ACHN (cell line): ENCODE measurements around the gene ALK.

ENCODE experiments used
- DNase-seq: peaks from one replicate; pipeline ENCODE4 v3.0.0-alpha.2; 2015
- in situ Hi-C: cut with HindIII; loops from 2 replicates; pipeline ENCODE4 v1.10.0; 2017; ENCODE audit warnings: low sequenced_read_pairs, low pct_ligation_motif_present, low pct_unique_long_range_greater_than_20kb

The ALK gene

DNA sequence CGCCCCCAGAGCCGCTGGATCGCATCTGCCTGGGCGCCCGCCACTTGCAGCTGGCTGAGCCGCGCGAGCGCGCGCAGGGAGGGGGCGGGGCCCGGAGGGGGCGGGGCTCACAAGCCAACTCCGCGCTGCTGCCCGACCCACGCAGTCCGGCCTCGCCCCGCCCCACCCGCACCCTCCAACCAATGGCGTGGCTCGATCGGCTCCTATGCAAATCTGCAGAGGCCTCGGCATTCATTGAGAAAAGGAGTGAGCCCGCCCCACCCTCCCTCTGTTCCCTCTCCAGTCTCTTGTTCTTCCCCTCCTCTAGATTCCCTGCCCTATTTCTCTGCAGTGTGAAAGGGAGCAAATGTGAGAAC is at the start of gene ALK:
TSS of gene ALK (minus strand) at position 27 of the 356 bp plus-strand sequence. CDS start 927 bp downstream, outside the sequence.
- in situ Hi-C loops: no loop called here
- peak; percentile 93 for DNase-seq

DNA sequence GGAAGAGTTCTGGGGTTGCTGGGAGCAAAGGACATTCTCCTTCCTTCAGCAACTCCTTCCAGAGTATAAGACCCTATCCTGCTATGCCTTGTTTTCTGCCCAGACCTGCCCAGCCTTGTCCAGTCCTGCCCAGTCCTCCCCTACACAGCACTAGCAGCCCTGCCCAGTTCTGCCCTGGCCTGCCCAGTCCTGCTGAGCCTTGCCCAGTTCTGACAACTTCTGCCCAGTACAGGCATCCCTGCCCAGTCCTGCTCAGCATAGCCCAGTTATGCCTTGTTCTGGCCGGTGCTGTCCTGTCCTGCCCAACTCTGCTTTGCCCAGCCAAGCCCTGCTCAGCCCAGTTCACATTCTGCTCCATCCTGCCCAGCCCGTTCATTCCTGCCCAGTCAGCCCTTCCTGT is 44.9 kb upstream of the ALK start:
- DNase-seq: no peak
- in situ Hi-C loops: no loop called here

DNA sequence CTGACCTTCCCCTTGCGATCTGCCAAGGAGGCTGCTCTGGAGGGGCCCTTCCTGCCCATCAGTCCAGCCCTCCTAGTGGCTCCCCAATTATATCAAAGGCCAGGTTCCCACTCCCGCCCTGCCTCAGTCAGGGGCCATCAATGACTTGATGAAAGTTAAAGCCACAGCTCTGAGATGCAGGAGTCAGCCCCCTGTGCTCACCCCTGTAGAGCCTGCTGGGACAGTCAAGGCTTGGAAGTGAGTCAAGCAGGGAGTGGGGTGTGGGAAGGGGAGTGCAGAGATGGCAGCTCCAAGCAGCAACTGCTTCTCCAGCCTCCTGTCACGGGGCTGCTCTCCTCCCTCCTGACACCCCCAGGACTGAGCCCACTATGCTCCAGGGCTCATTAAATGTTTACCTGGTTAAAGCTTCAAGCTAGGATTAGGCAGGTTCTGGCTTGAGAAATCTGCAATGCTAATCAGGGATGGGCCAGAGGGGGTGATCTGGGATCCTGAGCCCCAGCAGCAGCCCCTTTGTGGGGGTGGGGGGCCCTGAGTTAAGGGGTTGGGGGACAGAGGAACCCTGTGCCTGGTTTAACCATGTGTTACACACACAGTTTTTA is 42.7 kb upstream of the ALK start:
- in situ Hi-C loops: no loop called here
- DNase-seq: no peak

DNA sequence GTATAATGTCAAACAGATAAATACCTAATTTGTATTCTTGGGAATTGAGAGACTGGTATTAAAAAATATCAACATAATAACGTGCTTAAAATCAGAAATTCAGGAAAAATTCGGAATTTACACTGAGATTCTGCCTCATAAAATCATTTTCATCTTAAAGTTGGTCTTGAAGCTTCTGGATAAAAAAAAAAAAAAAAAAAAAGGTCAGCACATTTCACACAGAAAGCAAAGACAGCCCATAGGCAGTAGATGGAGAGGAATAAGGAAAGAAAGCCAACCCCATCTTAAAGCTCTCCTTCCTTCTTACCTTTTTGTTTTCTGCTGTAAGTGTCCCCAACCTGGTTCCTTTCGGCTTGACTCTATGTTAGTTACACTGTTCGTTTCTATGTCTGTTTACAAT is 41.5 kb upstream of the ALK start:
- no peak for DNase-seq
- in situ Hi-C loops: no loop called here

DNA sequence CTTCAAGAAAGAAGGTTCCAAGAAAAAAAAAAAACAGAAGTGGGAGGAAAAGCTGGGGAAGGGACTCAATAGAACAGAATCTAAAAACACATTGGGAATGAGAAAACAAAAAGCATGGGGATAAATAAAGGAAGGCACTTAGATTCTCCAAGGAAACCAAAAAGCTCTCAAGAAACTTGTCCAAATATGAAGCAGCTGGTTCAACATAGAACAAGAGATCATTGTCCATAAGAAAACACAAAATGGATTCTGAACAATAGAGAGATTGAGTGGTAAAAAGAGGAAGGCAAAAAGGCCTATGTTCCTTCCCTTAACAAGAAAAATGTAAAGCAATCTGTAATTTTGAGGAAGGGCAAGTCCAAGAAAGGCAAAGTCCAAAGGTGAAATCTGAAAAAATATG is 32.9 kb upstream of the ALK start:
- in situ Hi-C loops: no loop called here
- DNase-seq: no peak

DNA sequence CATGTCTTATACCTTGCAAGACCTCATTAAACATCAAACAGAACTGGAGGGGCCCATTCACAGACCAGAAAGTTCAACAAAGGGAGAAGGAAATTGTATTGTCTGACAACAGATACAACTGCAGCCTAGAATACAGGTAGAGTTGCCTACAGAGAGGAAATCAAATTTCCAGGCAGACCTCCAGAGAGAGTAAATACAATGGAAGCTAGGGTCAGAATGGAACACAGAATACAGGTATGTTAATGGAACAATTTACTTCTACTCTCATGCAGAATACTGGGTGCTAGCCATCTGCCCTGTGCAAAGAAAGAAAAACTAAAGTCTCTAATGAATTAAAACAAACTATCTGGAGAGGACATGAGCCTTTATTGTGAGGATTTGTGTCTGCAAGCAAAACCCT is 31.6 kb upstream of the ALK start:
- in situ Hi-C loops: no loop called here
- no peak for DNase-seq

DNA sequence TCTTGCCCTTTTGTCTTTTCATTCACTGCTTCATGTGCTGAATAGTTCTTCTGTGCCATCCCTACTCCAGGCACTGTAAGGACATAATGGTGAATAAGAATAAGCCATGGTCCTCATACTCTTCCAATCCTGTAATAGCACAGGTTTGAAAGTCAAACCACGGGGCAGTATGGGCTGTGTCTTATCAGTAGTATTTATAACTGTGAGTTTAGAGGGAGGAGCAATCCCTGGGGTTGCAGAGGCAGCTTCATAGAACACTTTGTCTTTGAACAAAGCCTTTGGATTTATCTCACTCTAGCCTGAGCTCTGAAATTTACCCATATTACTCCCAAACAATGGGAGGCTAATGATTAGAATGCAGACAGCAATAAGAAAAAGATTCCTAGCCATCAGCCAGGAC is 30.2 kb upstream of the ALK start:
- in situ Hi-C loops: no loop called here
- DNase-seq: no peak

DNA sequence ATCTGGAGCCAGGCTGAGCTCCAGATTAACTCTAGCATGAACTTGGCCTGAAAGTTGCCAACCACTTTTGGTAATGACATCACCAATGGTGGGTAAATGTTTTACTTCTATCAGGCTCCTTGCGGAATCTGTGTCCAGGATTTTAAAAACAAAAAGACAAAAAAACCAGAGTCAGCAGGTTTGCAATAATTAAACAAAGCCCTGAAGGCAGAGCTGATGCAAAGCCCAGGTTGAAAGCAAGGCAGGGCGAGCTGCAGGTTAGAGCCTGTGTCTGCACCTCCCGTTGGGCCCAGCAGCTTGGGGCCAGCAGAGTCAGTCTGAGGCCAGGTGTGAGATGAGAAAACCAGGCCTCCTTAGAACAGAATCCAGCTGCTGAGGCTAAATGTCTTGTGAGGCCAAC is 29.1 kb upstream of the ALK start:
- no peak for DNase-seq
- in situ Hi-C loops: no loop called here

DNA sequence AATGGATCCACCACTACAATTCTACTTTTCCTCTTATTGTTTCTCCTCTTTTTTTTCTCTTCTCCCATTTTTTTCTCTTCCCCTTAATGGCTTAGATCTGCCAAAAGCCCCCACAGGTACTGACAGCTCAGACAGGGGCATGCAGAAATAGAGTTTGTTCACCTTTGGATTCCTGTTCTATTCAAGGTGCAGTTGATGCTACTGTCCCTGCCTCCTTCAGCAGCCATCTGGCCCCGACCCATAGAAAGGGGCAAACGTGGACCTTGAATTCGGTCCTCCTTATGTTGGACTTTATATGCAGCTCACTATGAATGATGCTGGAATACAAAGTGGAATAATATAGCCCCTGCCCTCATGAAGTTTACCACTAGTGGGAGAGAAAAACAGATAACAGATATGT is 27.7 kb upstream of the ALK start:
- in situ Hi-C loops: no loop called here
- DNase-seq: no peak

DNA sequence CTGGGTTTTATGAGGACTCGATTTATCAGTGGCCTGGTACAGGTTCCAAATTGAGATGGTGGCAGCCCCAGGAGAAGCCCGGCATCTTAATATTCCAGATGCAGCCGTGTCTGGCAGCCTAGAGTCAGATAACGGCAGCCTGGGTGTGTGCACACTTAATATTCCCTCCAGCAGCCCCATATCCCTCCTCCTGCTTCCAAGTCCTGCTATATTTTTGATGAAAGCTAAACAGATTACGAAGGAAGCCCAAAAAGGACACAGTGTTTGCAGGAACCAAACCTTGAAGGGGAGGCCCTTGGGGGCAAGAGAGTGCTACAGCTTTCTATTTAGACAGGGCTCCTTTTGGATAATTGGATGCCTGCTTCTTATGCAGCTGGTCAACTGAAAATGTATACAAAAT is 25.1 kb upstream of the ALK start:
- in situ Hi-C loops: no loop called here
- DNase-seq: no peak

DNA sequence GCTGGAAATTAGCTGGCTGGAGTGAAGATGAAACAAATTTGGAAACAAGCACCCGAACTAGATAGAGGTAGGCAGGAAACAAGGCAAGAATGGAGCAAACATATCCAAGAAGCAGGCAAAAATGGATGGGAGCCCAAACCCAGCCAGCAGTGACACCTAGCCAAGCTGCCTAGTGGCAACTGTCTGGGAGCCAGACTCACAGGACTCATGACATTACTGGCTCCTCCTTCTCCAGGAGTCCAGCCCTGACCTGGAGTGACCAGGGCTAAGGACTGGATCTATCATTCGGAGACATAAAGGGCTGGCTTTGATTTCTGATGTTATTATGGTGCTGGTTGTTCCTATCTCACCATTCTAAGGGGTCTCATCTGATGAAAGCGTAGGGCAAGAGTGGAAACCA is 21.3 kb upstream of the ALK start:
- in situ Hi-C loops: no loop called here
- no peak for DNase-seq

DNA sequence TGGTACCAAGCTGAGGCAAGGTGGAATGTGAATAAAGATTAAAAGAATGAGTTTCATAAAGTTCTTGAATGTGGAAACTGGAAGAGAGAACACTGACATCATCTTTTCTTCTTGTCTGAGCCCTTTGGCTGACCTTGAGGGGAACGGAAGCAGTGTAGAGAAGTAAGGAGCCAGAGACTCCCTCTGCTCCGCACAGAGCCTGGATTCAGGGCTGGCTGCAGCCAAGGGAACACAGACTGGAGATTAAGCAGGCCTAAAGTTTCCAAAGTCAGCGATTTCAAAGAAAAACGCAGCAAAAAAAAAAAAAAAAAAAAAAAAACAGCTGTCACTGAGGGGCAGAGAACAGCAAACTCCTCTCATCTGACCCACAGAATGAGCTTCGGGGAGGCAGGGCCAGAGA is 19.3 kb upstream of the ALK start:
- in situ Hi-C loops: no loop called here
- no peak for DNase-seq

DNA sequence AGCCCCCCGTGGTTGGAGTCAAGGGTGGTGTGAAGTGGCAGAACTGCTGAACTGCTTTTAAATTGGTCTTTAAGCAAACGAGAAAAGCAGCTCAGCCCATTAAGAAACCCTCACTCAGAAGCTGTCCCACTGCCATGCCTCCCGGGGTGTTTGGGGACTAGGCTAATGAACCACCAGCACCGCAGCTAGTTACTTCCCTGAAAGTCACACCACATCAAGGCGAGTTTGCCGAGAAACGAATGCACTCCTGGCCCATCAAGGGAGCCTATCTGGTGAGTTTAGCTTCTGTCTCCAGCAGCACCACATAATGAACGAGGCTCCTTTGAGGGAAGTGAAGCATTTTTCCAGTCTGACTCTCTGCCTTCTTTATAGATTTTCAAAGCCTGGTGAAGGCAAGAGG is 14.6 kb upstream of the ALK start:
- in situ Hi-C loops: no loop called here
- DNase-seq: no peak

DNA sequence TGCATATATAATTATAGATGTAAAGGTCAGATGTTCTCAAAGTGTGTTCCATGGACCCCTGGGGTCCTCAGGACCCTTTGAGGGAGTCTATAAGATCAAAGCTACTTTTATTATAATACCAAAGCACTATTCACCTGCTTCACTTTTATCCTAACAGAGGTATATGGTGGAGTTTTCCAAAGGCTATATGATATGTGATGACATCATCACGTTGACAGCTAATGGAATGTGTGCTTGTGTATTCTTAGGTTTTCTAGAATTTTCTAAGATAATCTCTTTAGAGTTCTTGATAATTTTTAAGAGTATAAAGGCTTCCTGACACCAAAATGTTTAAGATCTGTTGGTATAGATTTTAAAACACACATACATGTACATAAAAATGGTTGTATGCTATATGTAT is 10.4 kb upstream of the ALK start:
- in situ Hi-C loops: no loop called here

DNA sequence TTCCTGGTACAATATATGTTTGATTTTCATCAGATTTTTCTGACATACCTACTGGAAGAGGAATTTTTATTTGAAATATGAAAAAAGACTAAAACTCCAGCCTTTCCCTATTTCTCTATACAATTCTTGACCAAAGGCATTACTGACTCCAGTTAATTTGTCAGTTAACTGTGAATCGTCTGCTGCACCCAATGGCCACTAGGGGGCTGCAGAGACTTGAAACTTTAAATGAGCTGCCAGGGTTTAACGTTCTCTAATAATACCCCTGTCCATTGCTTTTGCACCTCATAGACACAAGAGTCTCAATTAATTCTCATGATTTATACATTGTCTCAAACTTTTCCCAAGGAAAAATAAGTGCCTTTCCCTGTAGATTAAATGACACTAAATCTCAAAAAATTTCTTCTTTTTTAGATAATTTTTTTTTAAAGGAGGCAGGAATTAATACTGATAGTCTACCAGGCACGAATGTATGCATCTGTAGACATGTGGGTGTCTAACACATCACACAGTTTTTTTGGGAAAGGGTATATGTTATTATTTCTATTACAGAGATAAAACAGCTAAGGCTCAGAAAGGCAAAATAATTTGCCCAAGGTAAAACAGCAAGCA is 1.8 kb upstream of the ALK start:
- peak; percentile 72 for DNase-seq
- in situ Hi-C loops: no loop called here

More for the DNA sequence above, 10.4 kb upstream of the ALK start:
- DNase-seq: no peak

DNA sequence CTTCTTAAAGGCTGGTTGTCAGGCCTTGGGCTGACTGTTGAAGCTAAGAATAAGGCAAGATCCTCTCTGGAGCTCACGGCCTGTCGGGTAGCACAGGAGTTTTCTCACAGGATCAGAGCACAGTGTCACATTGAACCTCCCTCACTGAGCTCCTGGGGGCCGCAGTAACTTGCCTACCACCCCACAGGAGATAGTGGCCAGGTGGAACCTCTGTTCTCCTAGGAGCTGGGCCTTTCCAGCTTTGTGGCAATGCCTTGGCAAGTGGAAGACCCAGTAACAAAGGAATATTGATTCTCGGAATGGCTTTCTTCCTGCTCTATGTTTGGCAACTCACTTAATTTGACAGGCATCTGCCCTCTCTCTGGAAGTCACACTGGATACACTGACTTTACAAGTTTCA is 1.2 kb upstream of the ALK start:
- in situ Hi-C loops: no loop called here
- no peak for DNase-seq

DNA sequence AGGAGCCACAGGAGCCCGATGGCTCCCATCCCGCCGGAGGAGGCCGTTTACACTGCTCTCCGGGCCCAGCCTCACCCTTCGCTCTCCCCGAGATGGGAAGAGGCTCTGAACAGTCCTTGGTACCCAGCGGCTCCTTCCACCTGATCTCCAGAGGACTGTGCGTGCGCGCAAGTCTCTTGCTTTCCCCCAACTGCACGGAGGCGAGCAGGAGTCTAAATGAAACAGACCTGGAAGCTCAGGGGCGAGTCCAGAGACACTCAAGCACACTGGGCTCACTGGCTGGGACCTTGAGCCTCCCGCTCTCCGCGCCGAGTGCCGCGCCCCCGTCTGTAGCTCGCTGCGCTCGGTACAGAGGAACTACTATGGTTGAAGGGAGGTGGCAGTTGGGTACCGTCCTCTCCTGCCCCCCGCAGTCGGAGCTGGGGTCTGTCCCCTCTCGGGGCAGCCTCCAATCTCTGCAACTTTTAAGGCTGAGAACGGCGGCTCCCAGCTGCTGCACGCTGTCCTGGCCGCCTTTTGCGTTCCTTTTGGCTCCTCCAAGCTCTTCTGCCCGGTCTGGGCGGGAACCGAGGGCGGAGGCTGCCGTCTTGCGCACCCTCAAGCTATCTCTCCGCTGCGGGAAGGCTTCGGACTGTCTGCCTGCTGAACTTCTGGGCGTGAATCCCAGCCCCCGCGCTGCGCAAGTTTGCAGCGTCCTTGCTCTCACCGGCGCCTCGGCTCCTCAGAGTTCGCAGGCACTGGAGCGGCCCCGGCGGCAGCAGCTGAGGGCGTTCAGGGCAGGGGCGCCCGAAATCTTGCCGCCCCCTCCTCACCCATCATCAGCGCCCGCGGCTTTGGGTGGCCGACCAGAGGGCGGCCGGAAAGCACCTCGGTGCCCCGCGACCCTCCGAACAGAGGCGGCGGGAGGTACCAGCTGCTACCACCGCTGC is 491 bp downstream of the ALK start:
- no peak for DNase-seq
- in situ Hi-C loops: no loop called here

DNA sequence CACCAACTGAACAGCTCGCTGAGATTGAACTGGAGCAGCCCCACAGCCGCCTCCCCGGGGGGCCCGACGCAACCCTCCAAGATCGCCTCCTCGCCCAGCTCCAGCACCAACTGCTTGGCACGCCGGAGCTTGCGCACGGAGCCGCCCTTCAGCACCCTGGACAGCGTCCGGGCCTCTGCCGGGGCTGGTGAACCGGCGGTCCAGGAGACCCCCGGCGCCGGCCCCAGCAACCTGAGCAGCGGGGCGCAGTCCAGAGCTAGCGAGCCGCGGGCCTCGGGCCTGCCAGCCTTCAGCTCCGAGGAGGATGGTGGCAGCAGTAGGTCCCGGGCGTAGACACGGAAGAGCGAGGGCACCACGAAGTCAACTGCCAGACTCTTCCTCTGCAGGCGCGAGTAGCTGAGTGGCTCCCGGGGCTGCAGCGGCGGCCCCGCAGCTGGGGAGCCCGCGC is 1.2 kb downstream of the ALK start:
- DNase-seq: peak; percentile 58
- in situ Hi-C loops: no loop called here

DNA sequence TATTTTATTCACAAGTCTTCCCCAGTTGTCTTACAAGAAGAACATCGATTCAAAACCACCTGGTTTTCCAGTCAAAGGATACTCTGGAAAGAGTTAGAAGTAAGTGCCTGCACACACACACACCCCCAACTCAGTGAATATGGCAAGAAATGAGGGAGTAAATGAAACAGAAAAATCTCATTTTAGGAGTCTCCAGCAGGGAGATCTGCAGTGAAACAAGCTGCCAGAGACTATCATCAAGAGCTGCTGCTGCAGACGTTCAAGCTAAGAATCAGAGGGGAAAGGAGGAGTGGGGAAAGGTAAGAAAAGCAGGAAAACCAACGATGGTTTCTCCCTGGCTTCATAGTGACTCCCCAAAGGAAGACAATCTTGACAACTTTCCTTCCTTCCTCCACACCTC is 2.4 kb downstream of the ALK start:
- in situ Hi-C loops: no loop called here
- DNase-seq: no peak

DNA sequence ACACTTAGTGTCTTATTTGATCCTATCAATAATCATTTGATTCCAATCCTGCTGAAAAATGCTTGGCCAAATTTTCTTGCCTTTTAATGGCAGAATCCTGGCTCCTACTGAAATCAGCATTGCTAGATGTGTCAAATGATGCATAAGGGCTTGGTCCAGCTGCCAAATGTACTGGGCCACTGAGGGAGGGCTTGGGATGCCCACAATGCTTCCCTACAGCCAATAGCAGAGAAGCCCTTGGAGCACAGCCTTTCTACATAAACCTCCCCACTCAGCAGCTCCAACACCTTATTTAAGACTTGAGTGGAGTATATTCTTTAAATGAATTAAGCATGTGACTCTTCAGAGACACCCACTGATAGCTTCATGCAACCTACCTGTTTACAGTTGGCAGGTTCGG is 3.6 kb downstream of the ALK start:
- DNase-seq: no peak
- in situ Hi-C loops: no loop called here
